Esophagus squamous epithelium (tissue), 4 donors: Measurements from ENCODE around the gene ARPC5.

ENCODE experiments used
- CTCF ChIP-seq, 6 experiments: fragments of 450-650 bp in 4 of 6; fragments of 200-600 bp in 2 of 6; sonication (generic) in 2 of 6; IDR thresholded peaks; one replicate each; pipeline ENCODE4 v1.5.1; 2016 to 2019; ENCODE audit warnings: antibody characterized with exemption in 6 of 6, mild to moderate bottlenecking in 4 of 6, moderate library complexity in 4 of 6
- POLR2A ChIP-seq, 4 donors: fragments of 450-650 bp; IDR thresholded peaks; one replicate each; pipeline ENCODE4 v1.6.1; 2017; ENCODE audit warnings: antibody characterized with exemption in 4 of 4, mild to moderate bottlenecking in 4 of 4, moderate library complexity in 3 of 4

- TF ChIP-seq CTCF (IDR thresholded peaks at IDR 0.05), result no peak
- no peak for TF ChIP-seq POLR2A (IDR thresholded peaks at IDR 0.05)
Observed at GRCh38 chr1:183600136-183600535, 35.4 kb downstream of the ARPC5 start.
